HT1080 (cell line): ENCODE data around the gene BMP6. TPM values are rescaled to one million over a fixed set of nuclear protein-coding genes. Genes with fewer than 3 reads are reported as not detected.

Experiments
- DNase-seq: peaks from one replicate; pipeline ENCODE4 v3.0.0-alpha.2; 2015; ENCODE audit warnings: low read depth
- total RNA-seq: library from RNA; depleted of rRNA; stranded (reverse); fragments of >200 nt; shearing (Covaris generic); gene quantifications from 2 replicates; pipeline ENCODE4 v1.2.3, GENCODE V29; 2014

The BMP6 gene
- total RNA-seq, 1 experiment from 2014 or later = 4.0 TPM

- no peak for DNase-seq
These were observed 6.5 kb upstream of the BMP6 start for GRCh38 chr6:7719364-7719850.

GRCh38 chr6:7720346-7720745 lies 5.6 kb upstream of the BMP6 start:
- no peak for DNase-seq

GRCh38 chr6:7721649-7722048 lies 4.2 kb upstream of the BMP6 start:
- DNase-seq = peak; percentile 40

GRCh38 chr6:7723041-7723447 lies 2.9 kb upstream of the BMP6 start:
- DNase-seq = peak; percentile 76

GRCh38 chr6:7723554-7723953 lies 2.3 kb upstream of the BMP6 start:
- no peak for DNase-seq

GRCh38 chr6:7725412-7725811 lies 487 bp upstream of the BMP6 start:
- no peak for DNase-seq

GRCh38 chr6:7726416-7727085 lies 652 bp downstream of the BMP6 start:
- DNase-seq = peak; percentile 28

GRCh38 chr6:7727086-7727945 lies 1.4 kb downstream of the BMP6 start:
- peak; percentile 46 for DNase-seq

GRCh38 chr6:7727946-7728854 lies 2.3 kb downstream of the BMP6 start:
- DNase-seq = no peak

- no peak for DNase-seq
These were observed 3.1 kb downstream of the BMP6 start for GRCh38 chr6:7728855-7729590.

- no peak for DNase-seq
These were observed 4.3 kb downstream of the BMP6 start for GRCh38 chr6:7730001-7730783.

GRCh38 chr6:7730784-7731227 lies 4.9 kb downstream of the BMP6 start:
- peak; percentile 93 for DNase-seq

- no peak for DNase-seq
These were observed 5.4 kb downstream of the BMP6 start for GRCh38 chr6:7731294-7731693.

- DNase-seq = no peak
These were observed 6.3 kb downstream of the BMP6 start for GRCh38 chr6:7732228-7732627.

GRCh38 chr6:7734707-7735383 lies 8.9 kb downstream of the BMP6 start:
- DNase-seq = no peak

- no peak for DNase-seq
These were observed 11.2 kb downstream of the BMP6 start for GRCh38 chr6:7737106-7737505.

GRCh38 chr6:7737867-7738266 lies 12.0 kb downstream of the BMP6 start:
- no peak for DNase-seq

GRCh38 chr6:7742223-7742785 lies 16.4 kb downstream of the BMP6 start:
- DNase-seq = no peak

- DNase-seq = no peak
These were observed 20.0 kb downstream of the BMP6 start for GRCh38 chr6:7745942-7746341.
